ENCODE data around the gene OSBPL1A. TPM values are rescaled to one million over a fixed set of nuclear protein-coding genes. Genes with fewer than 3 reads are reported as not detected.

OSBPL1A gene
- total and polyA plus RNA-seq, 2 of the 8 experiments (the other 6 are each of a cell fraction or from before 2014, with no cell fraction given): 53.2 to 74.9 TPM

GRCh38 chr18:24230766-24231165 lies 166.9 kb downstream of the OSBPL1A start (continued):
- no peak for TF ChIP-seq CHD7 (IDR thresholded peaks at IDR 0.05; ENCODE audit: insufficient replicate concordance, low read length)
- no peak for TF ChIP-seq SIN3A (conservative IDR thresholded peaks at IDR 0.05 in 1 of 2, IDR thresholded peaks at IDR 0.05 in 1 of 2; ENCODE audit: low read depth in 1 of 2, low read length in 2 of 2)
- TF ChIP-seq GTF2F1 (IDR thresholded peaks at IDR 0.05; ENCODE audit: borderline replicate concordance, low read depth, low read length): no peak
